KMS-11 (cell line): Measurements from ENCODE around the gene COQ8A.

Source experiments
- H2AFZ ChIP-seq: fragments of 200-600 bp; sonication (generic); 2 replicates; pipeline ENCODE4 v1.6.1; 2016; ENCODE audit warnings: antibody characterized with exemption, mixed run types, low read depth
- H3K27ac ChIP-seq: fragments of 200-600 bp; sonication (generic); 2 replicates; pipeline ENCODE4 v1.6.1; 2016; ENCODE audit warnings: mild to moderate bottlenecking, mixed run types
- H3K27me3 ChIP-seq: fragments of 200-600 bp; sonication (generic); 2 replicates; pipeline ENCODE4 v1.6.1; 2017; ENCODE audit warnings: mild to moderate bottlenecking, low read depth, mixed run types, moderate library complexity; ENCODE audit not compliant: insufficient read depth
- H3K36me3 ChIP-seq: fragments of 200-600 bp; sonication (generic); 2 replicates; pipeline ENCODE4 v1.6.1; 2017; ENCODE audit warnings: mild to moderate bottlenecking, mixed run types; ENCODE audit not compliant: insufficient read depth
- H3K4me1 ChIP-seq: fragments of 200-600 bp; sonication (generic); 2 replicates; pipeline ENCODE4 v1.6.1; 2016; ENCODE audit warnings: mild to moderate bottlenecking, low read depth, mixed run types; ENCODE audit not compliant: poor library complexity, severe bottlenecking
- H3K4me2 ChIP-seq: fragments of 200-600 bp; sonication (generic); 2 replicates; pipeline ENCODE4 v1.7.0; 2016; ENCODE audit warnings: mild to moderate bottlenecking, mixed run types
- H3K4me3 ChIP-seq: fragments of 200-600 bp; sonication (generic); IDR thresholded peaks from 2 replicates; pipeline ENCODE4 v1.6.1; 2017; ENCODE audit warnings: low read depth, low read length, mixed read lengths; ENCODE audit not compliant: insufficient read depth
- H3K79me2 ChIP-seq: fragments of 200-600 bp; sonication (generic); 2 replicates; pipeline ENCODE4 v1.6.1; 2016; ENCODE audit warnings: low read depth, mixed run types; ENCODE audit not compliant: insufficient read depth
- H3K9ac ChIP-seq: fragments of 200-600 bp; sonication (generic); 2 replicates; pipeline ENCODE4 v1.6.1; 2016; ENCODE audit warnings: mild to moderate bottlenecking, mixed run types
- H4K20me1 ChIP-seq: fragments of 200-600 bp; sonication (generic); 2 replicates; pipeline ENCODE4 v1.6.1; 2016; ENCODE audit warnings: mild to moderate bottlenecking, mixed run types; ENCODE audit not compliant: insufficient read depth
- TF ChIP-seq, protein P1 (sequence below): fragments of 200-600 bp; sonication (generic); conservative IDR thresholded peaks from 2 replicates; pipeline ENCODE4 v1.6.1; 2017; ENCODE audit warnings: low read depth, mild to moderate bottlenecking, antibody characterized with exemption, low read length, moderate library complexity, mixed read lengths

Gene COQ8A

DNA sequence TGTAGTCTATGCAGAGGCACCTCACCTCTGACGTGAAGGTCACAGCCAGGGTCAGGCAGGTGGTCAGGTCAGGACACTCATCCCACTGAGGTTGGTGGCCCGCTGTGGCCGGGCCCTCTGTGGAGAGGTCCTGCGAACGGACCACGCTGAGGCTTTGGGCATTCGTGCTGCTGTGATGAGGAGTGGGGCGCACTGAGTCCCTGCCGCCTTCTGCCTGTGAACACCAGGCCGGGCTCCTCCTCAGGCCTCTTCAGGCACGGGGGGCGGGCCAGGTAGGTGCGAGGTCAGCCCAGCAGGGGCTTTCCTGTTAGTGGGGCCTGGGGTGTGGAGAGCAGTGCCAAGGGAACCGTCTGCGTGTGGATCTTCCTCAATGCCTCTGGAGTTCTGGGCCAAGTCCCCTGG is 39.0 kb downstream of the COQ8A start:
- H3K9ac ChIP-seq: no peak overlapping the region
- TF ChIP-seq, protein P1, sequence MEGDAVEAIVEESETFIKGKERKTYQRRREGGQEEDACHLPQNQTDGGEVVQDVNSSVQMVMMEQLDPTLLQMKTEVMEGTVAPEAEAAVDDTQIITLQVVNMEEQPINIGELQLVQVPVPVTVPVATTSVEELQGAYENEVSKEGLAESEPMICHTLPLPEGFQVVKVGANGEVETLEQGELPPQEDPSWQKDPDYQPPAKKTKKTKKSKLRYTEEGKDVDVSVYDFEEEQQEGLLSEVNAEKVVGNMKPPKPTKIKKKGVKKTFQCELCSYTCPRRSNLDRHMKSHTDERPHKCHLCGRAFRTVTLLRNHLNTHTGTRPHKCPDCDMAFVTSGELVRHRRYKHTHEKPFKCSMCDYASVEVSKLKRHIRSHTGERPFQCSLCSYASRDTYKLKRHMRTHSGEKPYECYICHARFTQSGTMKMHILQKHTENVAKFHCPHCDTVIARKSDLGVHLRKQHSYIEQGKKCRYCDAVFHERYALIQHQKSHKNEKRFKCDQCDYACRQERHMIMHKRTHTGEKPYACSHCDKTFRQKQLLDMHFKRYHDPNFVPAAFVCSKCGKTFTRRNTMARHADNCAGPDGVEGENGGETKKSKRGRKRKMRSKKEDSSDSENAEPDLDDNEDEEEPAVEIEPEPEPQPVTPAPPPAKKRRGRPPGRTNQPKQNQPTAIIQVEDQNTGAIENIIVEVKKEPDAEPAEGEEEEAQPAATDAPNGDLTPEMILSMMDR: no peak

GRCh38 chr1:226979517-226980121 is 39.5 kb downstream of the COQ8A start:
- H3K4me2 ChIP-seq: no peak overlapping the region
- no peaks in the 10 kb centered on the region for H3K79me2 ChIP-seq
- no peak overlapping the region for H2AFZ ChIP-seq
- H3K27ac ChIP-seq: no peak overlapping the region
- TF ChIP-seq, protein P1: no peak
- no peaks in the 10 kb centered on the region for H3K27me3 ChIP-seq
- H3K4me3 ChIP-seq: no peak overlapping the region
- H3K9ac ChIP-seq: no peak overlapping the region
- no peaks in the 10 kb centered on the region for H3K36me3 ChIP-seq
- H4K20me1 ChIP-seq: no peaks in the 10 kb centered on the region
- H3K4me1 ChIP-seq: no peaks in the 10 kb centered on the region

More for the DNA sequence above, 39.0 kb downstream of the COQ8A start:
- Histone ChIP-seq H4K20me1 (no peaks in the 10 kb centered on the region), H3K4me2 (no peak overlapping the region), H3K27ac (no peak overlapping the region), H3K4me3 (no peak overlapping the region), H2AFZ (no peak overlapping the region), H3K27me3 (no peaks in the 10 kb centered on the region), H3K79me2 (no peaks in the 10 kb centered on the region), H3K4me1 (no peaks in the 10 kb centered on the region), H3K36me3 (no peaks in the 10 kb centered on the region)

DNA sequence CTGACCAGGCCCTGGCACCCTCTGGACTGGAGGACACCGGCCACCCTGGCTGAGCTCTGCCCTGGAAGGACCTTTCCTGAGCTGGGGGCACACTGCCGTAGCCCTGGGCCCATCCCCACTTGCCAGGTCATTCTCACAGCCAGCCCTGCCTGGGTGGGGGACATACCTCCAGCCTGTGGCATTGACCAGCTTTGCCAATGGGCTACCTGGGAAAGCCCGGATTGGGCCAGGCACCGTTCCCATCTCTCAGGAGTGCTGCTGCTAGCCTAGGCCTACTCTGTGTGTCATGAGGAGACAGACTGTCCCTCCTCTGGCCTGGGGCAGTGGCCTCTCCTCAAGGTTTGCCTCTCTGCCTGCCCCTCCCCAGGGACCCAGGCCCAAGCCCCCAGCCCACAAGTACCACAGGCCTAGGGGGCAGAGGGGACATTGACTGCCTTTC is 40.0 kb downstream of the COQ8A start:
- no peak overlapping the region for H3K9ac ChIP-seq
- no peaks in the 10 kb centered on the region for H3K36me3 ChIP-seq
- H2AFZ ChIP-seq: no peak overlapping the region
- H3K79me2 ChIP-seq: no peaks in the 10 kb centered on the region
- H3K27me3 ChIP-seq: no peaks in the 10 kb centered on the region
- H3K4me3 ChIP-seq: no peak overlapping the region
- H4K20me1 ChIP-seq: no peaks in the 10 kb centered on the region
- no peak overlapping the region for H3K27ac ChIP-seq
- no peak overlapping the region for H3K4me2 ChIP-seq
- TF ChIP-seq, protein P1: no peak
- H3K4me1 ChIP-seq: no peaks in the 10 kb centered on the region

GRCh38 chr1:226980565-226981385 is 40.7 kb downstream of the COQ8A start:
- H3K27me3 ChIP-seq: no peaks in the 10 kb centered on the region
- no peaks in the 10 kb centered on the region for H3K4me1 ChIP-seq
- H3K4me2 ChIP-seq: no peak overlapping the region
- H3K4me3 ChIP-seq: no peak overlapping the region
- H3K27ac ChIP-seq: no peak overlapping the region
- no peak overlapping the region for H3K9ac ChIP-seq
- TF ChIP-seq, protein P1: no peak
- H4K20me1 ChIP-seq: no peaks in the 10 kb centered on the region
- H2AFZ ChIP-seq: no peak overlapping the region
- no peaks in the 10 kb centered on the region for H3K79me2 ChIP-seq
- no peaks in the 10 kb centered on the region for H3K36me3 ChIP-seq
